Endothelial cell of umbilical vein (primary cell): Measurements from ENCODE around the gene CCDC116. TPM values are rescaled to one million over a fixed set of nuclear protein-coding genes. Genes with fewer than 3 reads are reported as not detected.

ENCODE experiments used
- BruUV-seq: library from RNA; stranded (reverse); fragments of 400-500 nt; replicated peaks from 2 replicates; lab custom pipeline; 2021; lab: Mats Ljungman, UMichigan
- CTCF ChIA-PET: fragments of 300-600, 350-600 bp; sonication (Branson Sonifier 250); formaldehyde crosslinking; loops from one replicate; lab custom pipeline; 2021; ENCODE audit warnings: antibody characterized with exemption, inconsistent platforms; lab: Charles Lee
- POLR2A ChIA-PET: fragments of 300-600, 350-600 bp; sonication (Branson Sonifier 250); formaldehyde crosslinking; loops from one replicate; lab custom pipeline; 2021; ENCODE audit warnings: antibody characterized with exemption, inconsistent platforms; lab: Charles Lee
- DNase-seq: peaks from one replicate; pipeline ENCODE4 v3.0.0-alpha.2; 2011; ENCODE audit warnings: low read depth, low spot score
- FAIRE-seq: peaks from 2 replicates; lab custom pipeline; 2011; peaks lifted over from hg19 to GRCh38; lab: Jason Lieb, UNC
- H2AFZ ChIP-seq: 2 replicates; pipeline ENCODE4 v1.6.0; 2012; ENCODE audit warnings: low read depth, low read length, control low read depth, inconsistent platforms
- H3K27ac ChIP-seq: 2 replicates; pipeline ENCODE4 v1.5.1; 2011; ENCODE audit warnings: low read depth, mild to moderate bottlenecking, control low read depth, low read length, moderate library complexity; ENCODE audit not compliant: insufficient read depth
- H3K27me3 ChIP-seq, 2 experiments: 2 replicates each; pipeline versions ENCODE4 v1.6.0 to v1.6.1; 2011; ENCODE audit warnings: low read length in 2 of 2, mixed read lengths in 1 of 2; ENCODE audit not compliant: control insufficient read depth in 2 of 2, insufficient read depth in 2 of 2
- H3K36me3 ChIP-seq, 2 experiments: 2 replicates in 1 of 2; 3 replicates in 1 of 2; pipeline ENCODE4 v1.5.1; 2011; ENCODE audit warnings: low read length in 2 of 2, mild to moderate bottlenecking in 1 of 2, moderate library complexity in 1 of 2; ENCODE audit not compliant: control insufficient read depth in 2 of 2, insufficient read depth in 2 of 2; ENCODE audit errors: extremely low read depth in 1 of 2
- H3K4me1 ChIP-seq: 3 replicates; pipeline ENCODE4 v1.5.1; 2011; ENCODE audit warnings: mild to moderate bottlenecking, low read length; ENCODE audit not compliant: control insufficient read depth, insufficient read depth; ENCODE audit errors: extremely low read depth
- H3K4me2 ChIP-seq: 2 replicates; pipeline ENCODE4 v1.6.1; 2011; ENCODE audit warnings: low read length, control low read depth, mixed read lengths; ENCODE audit not compliant: insufficient read depth
- H3K4me3 ChIP-seq, 3 experiments: fragments of 200-600 bp in 1 of 3; sonication (generic), shearing (Covaris generic) in 1 of 3; replicated peaks in 1 of 3; 2 replicates each; pipeline ENCODE4 v1.5.1; 2011 to 2016; ENCODE audit warnings: control low read depth in 3 of 3, low read length in 3 of 3, mild to moderate bottlenecking in 2 of 3, inconsistent platforms in 1 of 3, low read depth in 1 of 3, moderate library complexity in 1 of 3; ENCODE audit not compliant: insufficient read depth in 1 of 3
- H3K79me2 ChIP-seq: 2 replicates; pipeline ENCODE4 v1.6.0; 2012; ENCODE audit warnings: low read length, inconsistent platforms; ENCODE audit not compliant: control insufficient read depth, insufficient read depth
- H3K9ac ChIP-seq: replicated peaks from 2 replicates; pipeline ENCODE3; 2011; ENCODE audit warnings: low read length, control low read depth; ENCODE audit not compliant: insufficient read depth; ENCODE audit errors: extremely low read depth
- H3K9me1 ChIP-seq: replicated peaks from 3 replicates; pipeline ENCODE4 v1.6.0; 2011; ENCODE audit warnings: mild to moderate bottlenecking, low read length; ENCODE audit not compliant: control insufficient read depth, insufficient read depth; ENCODE audit errors: extremely low read depth
- H3K9me3 ChIP-seq: replicated peaks from 2 replicates; pipeline ENCODE4 v1.5.1; 2012; ENCODE audit warnings: low read length, inconsistent platforms; ENCODE audit not compliant: control insufficient read depth, insufficient read depth
- H4K20me1 ChIP-seq: replicated peaks from 2 replicates; pipeline ENCODE3; 2011; ENCODE audit warnings: mild to moderate bottlenecking, low read length; ENCODE audit not compliant: control insufficient read depth, insufficient read depth; ENCODE audit errors: extremely low read depth
- CTCF ChIP-seq, 2 donors: IDR thresholded peaks; 1 replicate in 1 of 2; 2 replicates in 1 of 2; pipeline ENCODE4 v1.5.1; 2011; ENCODE audit warnings: low read length in 2 of 2, mild to moderate bottlenecking in 2 of 2, moderate library complexity in 2 of 2, control low read depth in 1 of 2, inconsistent platforms in 1 of 2, low read depth in 1 of 2; ENCODE audit not compliant: insufficient read depth in 1 of 2; ENCODE audit errors: extremely low read depth in 1 of 2
- EZH2 ChIP-seq: IDR thresholded peaks from 2 replicates; pipeline ENCODE4 v1.6.1; 2012; ENCODE audit warnings: borderline replicate concordance, low read depth, mild to moderate bottlenecking, moderate library complexity, low read length, inconsistent platforms; ENCODE audit not compliant: severe bottlenecking
- FOS ChIP-seq: IDR thresholded peaks from 2 replicates; pipeline ENCODE4 v1.6.1; 2011; ENCODE audit warnings: mild to moderate bottlenecking, low read length, moderate library complexity, borderline replicate concordance; ENCODE audit not compliant: insufficient read depth
- GATA2 ChIP-seq: IDR thresholded peaks from 2 replicates; pipeline ENCODE4 v1.7.0; 2011; ENCODE audit warnings: low read depth, mild to moderate bottlenecking, moderate library complexity, mixed read lengths, low read length; ENCODE audit not compliant: insufficient read length, insufficient read depth
- JUN ChIP-seq: IDR thresholded peaks from 2 replicates; pipeline ENCODE4 v1.6.1; 2011; ENCODE audit warnings: borderline replicate concordance, low read depth; ENCODE audit not compliant: insufficient read length, insufficient read depth
- MAX ChIP-seq: IDR thresholded peaks from 2 replicates; pipeline ENCODE4 v1.6.1; 2011; ENCODE audit not compliant: insufficient read depth, insufficient read length
- MYC ChIP-seq: IDR thresholded peaks from one replicate; pipeline ENCODE4 v1.6.1; 2011; ENCODE audit warnings: mild to moderate bottlenecking, low read depth, low read length
- POLR2A ChIP-seq: IDR thresholded peaks from 2 replicates; pipeline ENCODE4 v1.6.1; 2012; ENCODE audit warnings: low read depth, mild to moderate bottlenecking, control low read depth, low read length
- POLR2AphosphoS5 ChIP-seq: IDR thresholded peaks from 2 replicates; pipeline ENCODE4 v1.6.1; 2012; ENCODE audit warnings: low read depth, mild to moderate bottlenecking, control low read depth, low read length, moderate library complexity; ENCODE audit not compliant: insufficient read depth
- dilution Hi-C: fragments of 300-500 bp; cut with MboI; formaldehyde crosslinking; loops from one replicate; pipeline ENCODE4 v1.15.0; 2019; ENCODE audit warnings: low sequenced_read_pairs; ENCODE audit not compliant: extremely low pct_ligation_motif_present
- intact Hi-C: fragments of 100-400 bp; cut with micrococcal nuclease; formaldehyde crosslinking; loops from one replicate; pipeline ENCODE4 v1.10.0; 2022
- polyA plus RNA-seq, 4 experiments: library from polyadenylated mRNA; depleted of rRNA in 3 of 4; stranded (reverse) in 3 of 4; unstranded in 1 of 4; fragments of >200 nt; gene quantifications; 2 replicates each; pipeline versions ENCODE4 v1.2.1 to v1.2.3, GENCODE V29; 2011 to 2012; ENCODE audit warnings: missing spikeins in 1 of 4
- total RNA-seq: library from RNA; stranded (reverse); gene quantifications from 2 replicates; pipeline ENCODE4 v1.2.3, GENCODE V29; 2021

Gene CCDC116
- total and polyA plus RNA-seq, 2 donors (not counting 3 experiments of a cell fraction or from before 2014, with no cell fraction given), result 0.21 to 0.33 TPM

DNA sequence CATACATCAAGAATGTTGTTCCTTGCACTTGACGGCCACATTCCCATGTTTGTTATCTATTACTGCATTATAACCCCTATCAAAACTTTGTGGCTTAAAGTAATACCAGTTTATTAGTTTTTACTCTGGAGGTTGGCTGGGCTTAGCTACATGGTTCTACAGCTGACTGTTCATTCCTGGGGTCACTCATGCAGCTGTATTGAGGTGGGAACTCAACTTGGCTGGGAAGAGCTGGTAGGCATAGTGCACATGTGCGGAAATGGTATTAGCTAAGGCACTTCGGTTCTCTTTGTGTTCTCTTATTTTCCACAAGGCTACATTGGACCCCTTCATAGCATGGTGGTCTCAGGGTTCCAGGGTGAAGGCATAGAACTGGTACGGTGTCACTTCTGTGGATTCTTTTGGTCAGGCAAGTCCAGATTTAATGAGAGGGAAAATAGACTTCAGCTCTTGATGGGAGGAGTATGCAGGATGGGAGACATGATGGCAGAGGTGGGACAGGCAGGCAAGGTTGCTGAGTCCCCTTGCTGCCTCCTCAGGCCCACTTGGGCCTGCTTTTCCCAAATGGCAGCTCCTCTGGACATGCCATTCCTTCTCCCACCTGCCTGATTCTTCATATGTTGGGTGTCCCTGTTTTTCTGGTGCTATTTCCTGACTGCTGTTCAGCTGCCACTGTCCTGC, 18.9 kb upstream of the CCDC116 start:
- Histone ChIP-seq H3K9me1 (no peaks in the 10 kb centered on the region), H4K20me1 (peaks cover 6% of the 10 kb centered on the region), H3K4me1 (no peaks in the 10 kb centered on the region), H3K9ac (no peak overlapping the region), H3K79me2 (peaks cover 76% of the 10 kb centered on the region), H3K27me3 (no peaks in the 10 kb centered on the region), H3K27ac (no peak overlapping the region), H3K4me3 (no peak overlapping the region), H3K4me2 (no peak overlapping the region), H2AFZ (no peak overlapping the region), H3K36me3 (peaks cover 9 to 22% of the 10 kb centered on the region in 2 experiments), H3K9me3 (no peaks in the 10 kb centered on the region)
- CTCF ChIA-PET, result interaction anchor here (1.2 to 2.5 kb wide), 3 partner anchors 28 to 35 kb away, joined by 3 to 11 read pairs (median 4); partner anchors contain the start of gene SDF2L1
- TF ChIP-seq POLR2A, result no peak
- no peak for TF ChIP-seq POLR2AphosphoS5
- no peak for TF ChIP-seq JUN
- TF ChIP-seq CTCF (IDR thresholded peaks at IDR 0.05; ENCODE audit: extremely low read depth in 1 of 2, insufficient read depth in 1 of 2, low read depth in 1 of 2, low read length in 2 of 2), result no peak
- no peak for TF ChIP-seq EZH2
- no peak for TF ChIP-seq MAX
- TF ChIP-seq MYC, result no peak
- TF ChIP-seq FOS, result no peak
- TF ChIP-seq GATA2, result no peak
- FAIRE-seq, result no peak
- dilution Hi-C loops (no loop called here), intact Hi-C loops (no loop called here)
- no TSS peak for BruUV-seq
- POLR2A ChIA-PET, result no interaction called here
- no peak for DNase-seq
